ENCODE measurements around the gene KCNC2. TPM values are rescaled to one million over a fixed set of nuclear protein-coding genes. Genes with fewer than 3 reads are reported as not detected.

Gene KCNC2
- total and polyA plus RNA-seq, 2 donors (not counting 3 experiments of a cell fraction or from before 2014, with no cell fraction given), result not detected

DNA sequence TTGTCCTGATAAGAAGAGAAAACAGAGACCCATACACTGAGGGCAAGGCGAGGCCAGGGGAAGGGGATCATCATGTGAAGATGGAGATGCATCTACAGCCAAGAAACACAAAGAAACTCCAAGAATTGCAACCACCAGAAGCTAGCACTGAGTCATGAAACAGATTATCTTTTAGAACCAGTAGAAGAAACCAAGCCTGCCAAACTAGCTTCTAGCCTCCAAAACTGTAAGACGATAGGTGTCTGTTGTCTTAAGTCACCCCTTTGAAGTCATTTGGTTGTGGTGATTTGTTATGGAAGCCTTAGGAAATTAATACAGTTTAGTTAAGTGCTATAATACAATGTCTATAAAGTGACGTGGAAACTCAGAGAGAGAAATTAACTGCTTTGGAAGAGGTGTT, 15.4 kb downstream of the KCNC2 start:
- dilution Hi-C loops (cut with MboI; ENCODE audit: extremely low pct_ligation_motif_present, low sequenced_read_pairs), result no loop called here
- POLR2A ChIA-PET, result no interaction called here

More for the DNA sequence above, 15.4 kb downstream of the KCNC2 start:
- CTCF ChIA-PET, result no interaction called here
- no peaks in the 10 kb centered on the region for H4K20me1 ChIP-seq (replicated peaks; ENCODE audit: control insufficient read depth, extremely low read depth, insufficient read depth, low read length)
- no TSS peak for BruUV-seq (replicated peaks)
- no peak overlapping the region for H3K27ac ChIP-seq (ENCODE audit: insufficient read depth, low read depth, low read length)
- FAIRE-seq, result no peak
- H3K36me3 ChIP-seq (ENCODE audit: control insufficient read depth in 2 of 2, extremely low read depth in 1 of 2, insufficient read depth in 2 of 2, low read length in 2 of 2), result no peaks in the 10 kb centered on the region
- H3K4me2 ChIP-seq (ENCODE audit: insufficient read depth, low read length), result no peak overlapping the region
- no peaks in the 10 kb centered on the region for H3K4me1 ChIP-seq (ENCODE audit: control insufficient read depth, extremely low read depth, insufficient read depth, low read length)
- H2AFZ ChIP-seq (ENCODE audit: low read depth, low read length), result no peak overlapping the region
- no peaks in the 10 kb centered on the region for H3K9me3 ChIP-seq (replicated peaks; ENCODE audit: control insufficient read depth, insufficient read depth, low read length)
- H3K9me1 ChIP-seq (replicated peaks; ENCODE audit: control insufficient read depth, extremely low read depth, insufficient read depth, low read length), result no peaks in the 10 kb centered on the region
- H3K79me2 ChIP-seq (ENCODE audit: control insufficient read depth, insufficient read depth, low read length), result no peaks in the 10 kb centered on the region
- intact Hi-C loops (cut with micrococcal nuclease), result no loop called here
- no peak for TF ChIP-seq MYC (IDR thresholded peaks at IDR 0.05; ENCODE audit: low read depth, low read length)
- TF ChIP-seq, protein P1, sequence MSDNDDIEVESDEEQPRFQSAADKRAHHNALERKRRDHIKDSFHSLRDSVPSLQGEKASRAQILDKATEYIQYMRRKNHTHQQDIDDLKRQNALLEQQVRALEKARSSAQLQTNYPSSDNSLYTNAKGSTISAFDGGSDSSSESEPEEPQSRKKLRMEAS (IDR thresholded peaks at IDR 0.05; ENCODE audit: insufficient read depth, insufficient read length), result no peak
- no peak for TF ChIP-seq POLR2AphosphoS5 (IDR thresholded peaks at IDR 0.05; ENCODE audit: insufficient read depth, low read depth, low read length)
- TF ChIP-seq, protein P2, sequence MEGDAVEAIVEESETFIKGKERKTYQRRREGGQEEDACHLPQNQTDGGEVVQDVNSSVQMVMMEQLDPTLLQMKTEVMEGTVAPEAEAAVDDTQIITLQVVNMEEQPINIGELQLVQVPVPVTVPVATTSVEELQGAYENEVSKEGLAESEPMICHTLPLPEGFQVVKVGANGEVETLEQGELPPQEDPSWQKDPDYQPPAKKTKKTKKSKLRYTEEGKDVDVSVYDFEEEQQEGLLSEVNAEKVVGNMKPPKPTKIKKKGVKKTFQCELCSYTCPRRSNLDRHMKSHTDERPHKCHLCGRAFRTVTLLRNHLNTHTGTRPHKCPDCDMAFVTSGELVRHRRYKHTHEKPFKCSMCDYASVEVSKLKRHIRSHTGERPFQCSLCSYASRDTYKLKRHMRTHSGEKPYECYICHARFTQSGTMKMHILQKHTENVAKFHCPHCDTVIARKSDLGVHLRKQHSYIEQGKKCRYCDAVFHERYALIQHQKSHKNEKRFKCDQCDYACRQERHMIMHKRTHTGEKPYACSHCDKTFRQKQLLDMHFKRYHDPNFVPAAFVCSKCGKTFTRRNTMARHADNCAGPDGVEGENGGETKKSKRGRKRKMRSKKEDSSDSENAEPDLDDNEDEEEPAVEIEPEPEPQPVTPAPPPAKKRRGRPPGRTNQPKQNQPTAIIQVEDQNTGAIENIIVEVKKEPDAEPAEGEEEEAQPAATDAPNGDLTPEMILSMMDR (IDR thresholded peaks at IDR 0.05; ENCODE audit: extremely low read depth in 1 of 2, insufficient read depth in 1 of 2, low read depth in 1 of 2, low read length in 2 of 2), result no peak
- TF ChIP-seq POLR2A (IDR thresholded peaks at IDR 0.05; ENCODE audit: low read depth, low read length), result no peak
- no peak for TF ChIP-seq FOS (IDR thresholded peaks at IDR 0.05; ENCODE audit: borderline replicate concordance, insufficient read depth, low read length)
- TF ChIP-seq JUN (IDR thresholded peaks at IDR 0.05; ENCODE audit: borderline replicate concordance, insufficient read depth, insufficient read length, low read depth), result no peak
- TF ChIP-seq EZH2 (IDR thresholded peaks at IDR 0.05; ENCODE audit: borderline replicate concordance, low read depth, low read length, severe bottlenecking), result no peak
- no peak for TF ChIP-seq GATA2 (IDR thresholded peaks at IDR 0.05; ENCODE audit: insufficient read depth, insufficient read length, low read depth, low read length)
- H3K4me3 ChIP-seq (replicated peaks in 1 of 3; ENCODE audit: insufficient read depth in 1 of 3, low read depth in 1 of 3, low read length in 3 of 3), result no peak overlapping the region
- H3K9ac ChIP-seq (replicated peaks; ENCODE audit: extremely low read depth, insufficient read depth, low read length), result no peak overlapping the region
- DNase-seq (ENCODE audit: low read depth, low spot score), result no peak
- no peaks in the 10 kb centered on the region for H3K27me3 ChIP-seq (ENCODE audit: control insufficient read depth in 2 of 2, insufficient read depth in 2 of 2, low read length in 2 of 2)

Measured in endothelial cell of umbilical vein (primary cell).